ENCODE results near the gene RALGAPA1.

Gene RALGAPA1

GRCh38 chr14:35533357-35534207 lies 275.5 kb downstream of the RALGAPA1 start, which contains the start of gene INSM2:
Gene INSM2, plus strand, starts transcription at chr14:35534164. Its CDS starts 89 bp downstream, at chr14:35534253.
- no peak within 1 kb of the TSS for H4K8ac ChIP-seq (ENCODE audit: low read length)
- H3K9ac ChIP-seq (ENCODE audit: low read length), result no peak within 1 kb of the TSS
- H2BK12ac ChIP-seq (ENCODE audit: low read length in 2 of 2), result no peak within 1 kb of the TSS
- peak within 1 kb of the TSS; percentile 100 for H3K4me2 ChIP-seq (ENCODE audit: low read length, poor library complexity, severe bottlenecking)
- H2BK120ac ChIP-seq (ENCODE audit: low read depth, low read length), result no peak within 1 kb of the TSS
- H3K9me3 ChIP-seq (ENCODE audit: control insufficient read depth, low read length), result no peaks in the 10 kb centered on the region
- peak within 1 kb of the TSS in 1 of 2 experiments; percentile 59 for H3K23ac ChIP-seq (ENCODE audit: low read length in 2 of 2)
- H3K36me3 ChIP-seq (ENCODE audit: control insufficient read depth in 1 of 2, insufficient read depth in 2 of 2, low read depth in 1 of 2, low read length in 2 of 2), result no peaks in the 10 kb centered on the region
- no peak within 1 kb of the TSS for H3K4ac ChIP-seq (ENCODE audit: low read depth in 1 of 2, low read length in 2 of 2)
- peaks cover 24% of the 10 kb centered on the region for H3K4me1 ChIP-seq (ENCODE audit: control insufficient read depth, insufficient read depth, low read depth, low read length)
- H3K4me3 ChIP-seq (ENCODE audit: insufficient read depth in 1 of 2, low read depth in 1 of 2, low read length in 2 of 2), result peak within 1 kb of the TSS; percentile 51 to 77
- H3K27ac ChIP-seq (ENCODE audit: low read length, poor library complexity, severe bottlenecking), result no peak within 1 kb of the TSS
- peaks cover 56 to 75% of the 10 kb centered on the region in 2 experiments for H3K27me3 ChIP-seq (ENCODE audit: control insufficient read depth in 1 of 2, insufficient read depth in 1 of 2, low read length in 2 of 2)
- no peak within 1 kb of the TSS for H3K14ac ChIP-seq (ENCODE audit: low read length in 2 of 2)
- WGBS, result 1% methylated on average over 90 of the region's 100 CpGs
- peak within 1 kb of the TSS; percentile 66 for H2AFZ ChIP-seq (ENCODE audit: low read depth, low read length)
- H2AK5ac ChIP-seq (ENCODE audit: low read length, severe bottlenecking), result no peak within 1 kb of the TSS
- peak; percentile 65 for DNase-seq
- no peaks in the 10 kb centered on the region for H3K79me1 ChIP-seq (replicated peaks; ENCODE audit: low read length, poor library complexity, severe bottlenecking)
- H3K18ac ChIP-seq (ENCODE audit: low read depth in 1 of 2, low read length in 2 of 2), result no peak within 1 kb of the TSS
- no peak within 1 kb of the TSS for H2BK5ac ChIP-seq (ENCODE audit: low read depth, low read length, poor library complexity, severe bottlenecking)
- H4K91ac ChIP-seq (ENCODE audit: low read length), result no peak within 1 kb of the TSS
- no peak within 1 kb of the TSS for H2BK15ac ChIP-seq (ENCODE audit: low read depth, poor library complexity, severe bottlenecking)

- H2BK5ac ChIP-seq (ENCODE audit: low read depth, low read length, poor library complexity, severe bottlenecking), result no peak overlapping the region
- H3K4me1 ChIP-seq (ENCODE audit: control insufficient read depth, insufficient read depth, low read depth, low read length), result peaks cover 24% of the 10 kb centered on the region
- H3K27ac ChIP-seq (ENCODE audit: low read length, poor library complexity, severe bottlenecking), result no peak overlapping the region
- H4K8ac ChIP-seq (ENCODE audit: low read length), result no peak overlapping the region
- peaks cover 59 to 75% of the 10 kb centered on the region in 2 experiments for H3K27me3 ChIP-seq (ENCODE audit: control insufficient read depth in 1 of 2, insufficient read depth in 1 of 2, low read length in 2 of 2)
- H3K9ac ChIP-seq (ENCODE audit: low read length), result no peak overlapping the region
- peak overlapping the region; percentile 66 for H2AFZ ChIP-seq (ENCODE audit: low read depth, low read length)
- no peaks in the 10 kb centered on the region for H3K9me3 ChIP-seq (ENCODE audit: control insufficient read depth, low read length)
- no peak overlapping the region for H2BK15ac ChIP-seq (ENCODE audit: low read depth, poor library complexity, severe bottlenecking)
- H3K4me2 ChIP-seq (ENCODE audit: low read length, poor library complexity, severe bottlenecking), result peak overlapping the region; percentile 100
- DNase-seq, result no peak
- H3K4ac ChIP-seq (ENCODE audit: low read depth in 1 of 2, low read length in 2 of 2), result no peak overlapping the region
- H2BK120ac ChIP-seq (ENCODE audit: low read depth, low read length), result no peak overlapping the region
- no peak overlapping the region for H4K91ac ChIP-seq (ENCODE audit: low read length)
- WGBS, result 0% methylated on average over 3 of the region's 6 CpGs
- H2AK5ac ChIP-seq (ENCODE audit: low read length, severe bottlenecking), result no peak overlapping the region
- no peak overlapping the region for H3K14ac ChIP-seq (ENCODE audit: low read length in 2 of 2)
- no peak overlapping the region for H3K18ac ChIP-seq (ENCODE audit: low read depth in 1 of 2, low read length in 2 of 2)
- H3K36me3 ChIP-seq (ENCODE audit: control insufficient read depth in 1 of 2, insufficient read depth in 2 of 2, low read depth in 1 of 2, low read length in 2 of 2), result no peaks in the 10 kb centered on the region
- peak overlapping the region in 1 of 2 experiments; percentile 77 for H3K4me3 ChIP-seq (ENCODE audit: insufficient read depth in 1 of 2, low read depth in 1 of 2, low read length in 2 of 2)
- no peak overlapping the region for H2BK12ac ChIP-seq (ENCODE audit: low read length in 2 of 2)
- no peaks in the 10 kb centered on the region for H3K79me1 ChIP-seq (replicated peaks; ENCODE audit: low read length, poor library complexity, severe bottlenecking)
- no peak overlapping the region for H3K23ac ChIP-seq (ENCODE audit: low read length in 2 of 2)
These were observed 276.2 kb downstream of the RALGAPA1 start for GRCh38 chr14:35532783-35533356.

GRCh38 chr14:35531960-35532747 lies 276.9 kb downstream of the RALGAPA1 start:
- Histone ChIP-seq H3K27ac (ENCODE audit: low read length, poor library complexity, severe bottlenecking) (no peak overlapping the region), H3K4me2 (ENCODE audit: low read length, poor library complexity, severe bottlenecking) (no peak overlapping the region)

GRCh38 chr14:35526962-35527361 lies 282.1 kb downstream of the RALGAPA1 start:
- Histone ChIP-seq H3K14ac (ENCODE audit: low read length in 2 of 2) (no peak overlapping the region), H3K36me3 (ENCODE audit: control insufficient read depth in 1 of 2, insufficient read depth in 2 of 2, low read depth in 1 of 2, low read length in 2 of 2) (no peaks in the 10 kb centered on the region), H3K9me3 (ENCODE audit: control insufficient read depth, low read length) (no peaks in the 10 kb centered on the region), H2BK12ac (ENCODE audit: low read length in 2 of 2) (no peak overlapping the region), H2BK5ac (ENCODE audit: low read depth, low read length, poor library complexity, severe bottlenecking) (no peak overlapping the region), H3K23ac (ENCODE audit: low read length in 2 of 2) (no peak overlapping the region), H2BK120ac (ENCODE audit: low read depth, low read length) (no peak overlapping the region), H3K27ac (ENCODE audit: low read length, poor library complexity, severe bottlenecking) (no peak overlapping the region), H3K4ac (ENCODE audit: low read depth in 1 of 2, low read length in 2 of 2) (no peak overlapping the region), H3K4me2 (ENCODE audit: low read length, poor library complexity, severe bottlenecking) (no peak overlapping the region), H2AK5ac (ENCODE audit: low read length, severe bottlenecking) (no peak overlapping the region), H2AFZ (ENCODE audit: low read depth, low read length) (no peak overlapping the region), H3K27me3 (ENCODE audit: control insufficient read depth in 1 of 2, insufficient read depth in 1 of 2, low read length in 2 of 2) (peaks cover 27 to 31% of the 10 kb centered on the region in 2 experiments), H4K91ac (ENCODE audit: low read length) (no peak overlapping the region), H4K8ac (ENCODE audit: low read length) (no peak overlapping the region), H3K79me1 (replicated peaks; ENCODE audit: low read length, poor library complexity, severe bottlenecking) (no peaks in the 10 kb centered on the region), H3K9ac (ENCODE audit: low read length) (no peak overlapping the region), H3K4me1 (ENCODE audit: control insufficient read depth, insufficient read depth, low read depth, low read length) (no peaks in the 10 kb centered on the region), H2BK15ac (ENCODE audit: low read depth, poor library complexity, severe bottlenecking) (no peak overlapping the region), H3K18ac (ENCODE audit: low read depth in 1 of 2, low read length in 2 of 2) (no peak overlapping the region), H3K4me3 (ENCODE audit: insufficient read depth in 1 of 2, low read depth in 1 of 2, low read length in 2 of 2) (no peak overlapping the region)
- DNase-seq, result no peak
- no CpG with 5 or more reads among the region's 2 CpGs for WGBS

More at GRCh38 chr14:35531960-35532747, 276.9 kb downstream of the RALGAPA1 start:
- no peaks in the 10 kb centered on the region for H3K36me3 ChIP-seq (ENCODE audit: control insufficient read depth in 1 of 2, insufficient read depth in 2 of 2, low read depth in 1 of 2, low read length in 2 of 2)
- H2AFZ ChIP-seq (ENCODE audit: low read depth, low read length), result no peak overlapping the region
- no peak overlapping the region for H3K4ac ChIP-seq (ENCODE audit: low read depth in 1 of 2, low read length in 2 of 2)
- H3K23ac ChIP-seq (ENCODE audit: low read length in 2 of 2), result no peak overlapping the region
- H3K27me3 ChIP-seq (ENCODE audit: control insufficient read depth in 1 of 2, insufficient read depth in 1 of 2, low read length in 2 of 2), result peaks cover 59 to 75% of the 10 kb centered on the region in 2 experiments
- H2BK12ac ChIP-seq (ENCODE audit: low read length in 2 of 2), result no peak overlapping the region
- no peak overlapping the region for H4K91ac ChIP-seq (ENCODE audit: low read length)
- no peak for DNase-seq
- H2AK5ac ChIP-seq (ENCODE audit: low read length, severe bottlenecking), result no peak overlapping the region
- H3K9ac ChIP-seq (ENCODE audit: low read length), result no peak overlapping the region
- no peak overlapping the region for H2BK5ac ChIP-seq (ENCODE audit: low read depth, low read length, poor library complexity, severe bottlenecking)
- H3K4me1 ChIP-seq (ENCODE audit: control insufficient read depth, insufficient read depth, low read depth, low read length), result peaks cover 24% of the 10 kb centered on the region
- no peak overlapping the region for H2BK120ac ChIP-seq (ENCODE audit: low read depth, low read length)
- H3K79me1 ChIP-seq (replicated peaks; ENCODE audit: low read length, poor library complexity, severe bottlenecking), result no peaks in the 10 kb centered on the region
- no peak overlapping the region for H3K18ac ChIP-seq (ENCODE audit: low read depth in 1 of 2, low read length in 2 of 2)
- H3K9me3 ChIP-seq (ENCODE audit: control insufficient read depth, low read length), result no peaks in the 10 kb centered on the region
- H4K8ac ChIP-seq (ENCODE audit: low read length), result no peak overlapping the region
- no peak overlapping the region for H3K4me3 ChIP-seq (ENCODE audit: insufficient read depth in 1 of 2, low read depth in 1 of 2, low read length in 2 of 2)
- no peak overlapping the region for H3K14ac ChIP-seq (ENCODE audit: low read length in 2 of 2)
- WGBS, result 67% methylated on average over 1 of the region's 1 CpG
- H2BK15ac ChIP-seq (ENCODE audit: low read depth, poor library complexity, severe bottlenecking), result no peak overlapping the region
